ENCODE data around the gene PMAIP1. TPM values are rescaled to one million over a fixed set of nuclear protein-coding genes. Genes with fewer than 3 reads are reported as not detected.
"Not testable (repeated sequence)": the region's sequence is repeated elsewhere in the genome, so short reads cannot be mapped to it uniquely, and the experiment has no call there.

The PMAIP1 gene
- total RNA-seq, 1 donor from 2014 or later = 0.82 TPM

DNA sequence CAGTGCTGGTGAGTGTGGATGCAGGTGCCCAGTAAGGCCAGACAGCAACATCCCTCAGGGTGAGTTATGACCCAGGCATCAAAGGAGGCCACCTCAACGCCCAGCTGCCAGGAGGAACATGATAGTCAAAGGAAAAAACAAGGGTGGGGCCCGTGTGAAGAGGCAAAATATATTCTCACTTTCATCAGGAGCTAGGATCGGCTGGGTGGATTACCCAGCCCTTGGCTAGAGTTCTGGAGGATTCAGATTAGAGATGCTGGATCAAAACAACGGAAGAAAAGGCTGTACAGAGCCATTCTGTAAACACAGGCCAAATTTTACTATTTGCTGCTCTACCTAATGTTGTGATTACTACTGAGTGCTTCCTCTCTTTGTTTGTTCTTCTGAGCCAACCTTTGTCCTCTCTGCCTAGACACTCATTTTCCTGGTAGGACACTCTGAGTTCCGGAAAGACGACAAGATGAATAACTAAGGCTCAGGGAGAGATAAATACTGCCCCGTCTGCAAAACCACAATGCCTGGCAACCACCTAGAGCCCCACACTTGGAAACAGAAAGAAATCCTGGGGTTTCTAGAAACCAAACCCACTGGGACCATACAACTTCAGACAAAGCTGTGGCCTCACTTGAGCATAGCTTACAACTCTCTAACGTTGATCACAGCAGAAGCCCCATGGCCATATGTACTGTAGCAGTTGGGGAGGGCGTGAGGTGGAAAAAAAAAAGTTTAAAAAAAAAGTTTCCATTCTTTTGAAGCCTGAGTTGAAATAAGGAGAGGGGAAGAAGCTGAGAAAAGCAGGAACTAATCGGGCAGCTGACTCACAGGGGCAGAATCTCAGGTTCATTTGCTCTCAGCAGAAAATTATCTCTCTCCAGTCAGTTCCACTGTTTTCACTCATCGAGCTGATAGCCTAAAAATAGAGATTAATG is 17.8 kb upstream of the PMAIP1 start:
- no peak for FAIRE-seq
- no peak for DNase-seq (ENCODE audit: low spot score in 2 of 2)

DNA sequence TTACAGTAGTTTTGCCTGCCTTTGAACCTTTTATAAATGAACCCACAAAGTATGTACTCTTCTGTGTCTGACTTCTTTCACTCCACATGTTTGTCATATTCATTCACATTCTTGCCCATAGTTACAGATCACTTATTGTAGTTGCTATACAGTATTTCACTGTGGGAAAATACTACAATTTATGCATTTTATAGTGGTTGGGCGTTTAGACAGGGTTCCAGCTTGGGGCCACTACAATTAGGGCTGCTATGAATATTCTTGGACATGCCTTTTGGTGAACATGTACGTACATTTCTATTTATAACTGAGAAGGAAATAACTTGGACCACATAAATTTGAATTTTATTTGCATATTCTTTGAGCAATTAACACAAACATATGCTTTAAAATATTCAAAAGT is 15.4 kb upstream of the PMAIP1 start:
- no peak for DNase-seq (ENCODE audit: low spot score in 2 of 2)
- no peak for FAIRE-seq

DNA sequence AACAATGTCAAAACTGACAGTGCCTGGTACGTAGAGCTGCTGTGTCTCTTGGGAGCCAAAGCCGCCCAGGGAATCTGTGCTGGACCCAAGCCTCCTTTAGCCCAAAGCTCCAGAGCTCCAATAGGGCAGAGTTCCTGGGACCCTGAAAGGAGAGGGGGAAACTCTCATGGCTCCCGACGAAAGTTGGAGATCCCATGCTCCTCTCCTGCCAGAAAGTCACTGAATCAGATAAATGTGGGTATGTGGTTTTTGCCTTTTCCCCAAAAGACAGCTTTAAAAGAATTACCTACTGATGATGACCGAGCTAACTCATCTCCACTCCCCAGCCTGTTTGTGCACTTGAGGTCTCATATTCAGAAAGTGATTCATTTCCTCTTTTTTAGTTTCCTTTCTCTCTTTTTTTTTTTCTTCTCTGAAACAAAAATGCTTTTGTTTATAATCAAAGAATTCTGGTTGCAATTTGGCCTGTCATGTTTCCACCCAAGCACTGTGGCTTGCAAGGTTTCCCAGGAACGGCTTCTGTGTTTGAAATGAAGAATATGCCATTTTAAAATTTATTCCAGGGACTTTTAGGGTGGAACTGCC is 14.1 kb upstream of the PMAIP1 start:
- DNase-seq (ENCODE audit: low spot score in 2 of 2) = no peak
- no peak for FAIRE-seq

DNA sequence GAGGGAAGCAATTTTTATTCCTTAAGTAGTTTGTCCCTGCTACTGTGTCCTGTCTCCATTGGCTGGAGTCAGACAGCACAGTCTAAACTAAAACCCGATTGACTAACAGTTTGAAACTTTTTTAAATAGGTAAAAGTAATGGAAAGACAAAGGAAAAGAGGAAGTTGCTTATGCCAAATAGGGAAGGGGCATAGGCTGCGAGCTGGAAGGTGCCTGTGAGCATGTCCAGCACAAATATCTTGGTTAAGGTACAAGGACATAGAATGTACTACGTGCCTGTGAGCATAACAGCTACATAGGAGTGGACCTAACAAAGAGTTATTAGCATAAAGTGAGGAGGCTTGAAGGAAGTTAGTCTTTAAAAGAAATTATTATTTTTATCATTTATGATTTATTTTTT is 13.4 kb upstream of the PMAIP1 start:
- FAIRE-seq; DNase-seq (ENCODE audit: low spot score in 2 of 2): not testable (repeated sequence)

DNA sequence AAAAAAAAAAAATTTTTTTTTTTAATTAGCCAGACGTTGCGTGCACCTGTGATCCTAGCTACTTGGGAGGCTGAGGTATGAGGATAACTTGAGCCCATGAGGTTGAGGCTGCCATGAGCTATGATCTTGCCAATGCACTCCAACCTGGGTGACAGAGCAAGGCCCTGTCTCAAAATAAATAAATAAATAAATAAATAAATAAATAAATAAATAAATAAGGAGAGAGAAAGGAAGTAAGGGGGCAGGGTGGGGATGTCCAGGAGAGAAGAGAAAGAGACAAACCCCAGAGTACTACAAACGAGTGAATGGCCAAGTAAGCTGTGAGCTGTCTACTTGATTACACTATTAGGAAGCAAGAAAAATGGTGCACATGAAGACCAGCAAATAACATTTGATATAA is 7.7 kb upstream of the PMAIP1 start:
- FAIRE-seq (no peak), DNase-seq (ENCODE audit: low spot score in 2 of 2) (no peak)

DNA sequence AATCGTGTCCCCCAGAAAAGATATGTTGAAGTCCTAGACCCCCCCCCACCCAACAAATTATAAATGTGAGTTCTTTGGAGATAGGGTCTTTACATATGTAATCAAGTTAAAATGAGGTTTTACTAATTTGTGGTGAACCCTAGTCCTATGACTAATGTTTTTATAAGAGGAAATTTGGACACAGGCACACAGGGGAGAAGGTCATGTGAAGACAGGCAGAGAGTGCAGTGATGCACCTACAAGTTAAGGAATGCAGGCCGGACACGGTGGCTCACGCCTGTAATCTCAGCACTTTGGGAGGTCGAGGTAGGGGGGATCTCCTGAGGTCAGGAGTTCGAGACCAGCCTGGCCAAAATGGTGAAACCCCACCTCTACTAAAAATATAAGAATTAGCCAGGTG is 5.8 kb upstream of the PMAIP1 start:
- DNase-seq (ENCODE audit: low spot score in 2 of 2) (no peak), FAIRE-seq (no peak)

DNA sequence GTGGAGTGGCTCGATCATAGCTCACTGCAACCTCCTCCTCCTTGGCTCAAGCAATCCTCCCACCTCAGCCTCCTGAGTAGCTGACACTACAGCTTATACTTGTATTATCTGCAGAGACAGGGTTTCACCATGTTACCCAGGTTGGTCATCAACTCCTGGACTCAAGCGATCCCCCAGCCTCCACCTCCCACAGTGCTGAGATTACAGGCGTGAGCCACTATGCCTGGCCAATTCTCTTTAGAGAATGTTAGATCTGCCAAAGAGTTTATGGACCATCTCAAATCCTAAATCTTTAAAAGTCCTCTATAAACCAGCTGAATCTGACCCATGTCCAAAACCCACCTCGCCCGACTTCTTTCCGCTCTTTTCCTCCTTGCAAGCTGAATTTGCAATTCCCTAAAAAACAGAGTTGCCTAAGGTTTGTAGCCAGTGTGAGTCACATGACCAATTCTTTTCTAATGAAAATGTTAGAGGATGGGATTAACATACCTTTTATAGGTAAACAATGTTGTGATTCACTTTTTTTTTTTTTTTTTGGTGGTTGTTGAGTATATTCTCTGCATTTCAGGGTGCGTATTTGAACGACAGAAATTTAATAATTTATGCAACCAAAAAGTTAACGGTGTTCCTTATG is 2.4 kb upstream of the PMAIP1 start:
- FAIRE-seq (no peak), DNase-seq (ENCODE audit: low spot score in 2 of 2) (no peak)

DNA sequence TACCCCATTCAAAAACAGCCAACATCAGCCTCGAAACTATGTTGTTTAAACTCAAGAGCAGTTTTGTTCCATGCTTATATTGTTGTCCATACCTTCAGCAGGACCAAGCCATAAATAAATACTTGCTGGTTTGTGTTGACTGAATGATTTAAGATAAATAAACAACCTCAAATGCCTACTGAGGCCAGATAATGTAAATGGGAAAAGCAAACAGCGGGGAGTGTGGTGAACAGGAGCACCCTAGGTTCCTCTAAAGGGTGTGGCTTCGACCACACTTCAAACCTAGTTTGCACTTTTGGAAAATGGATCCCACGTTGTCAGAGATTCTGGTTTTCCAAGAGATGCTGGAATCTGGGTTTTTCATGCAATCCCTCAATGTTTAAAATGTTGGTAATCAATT is 1.7 kb upstream of the PMAIP1 start:
- no peak for DNase-seq (ENCODE audit: low spot score in 2 of 2)
- FAIRE-seq = no peak

DNA sequence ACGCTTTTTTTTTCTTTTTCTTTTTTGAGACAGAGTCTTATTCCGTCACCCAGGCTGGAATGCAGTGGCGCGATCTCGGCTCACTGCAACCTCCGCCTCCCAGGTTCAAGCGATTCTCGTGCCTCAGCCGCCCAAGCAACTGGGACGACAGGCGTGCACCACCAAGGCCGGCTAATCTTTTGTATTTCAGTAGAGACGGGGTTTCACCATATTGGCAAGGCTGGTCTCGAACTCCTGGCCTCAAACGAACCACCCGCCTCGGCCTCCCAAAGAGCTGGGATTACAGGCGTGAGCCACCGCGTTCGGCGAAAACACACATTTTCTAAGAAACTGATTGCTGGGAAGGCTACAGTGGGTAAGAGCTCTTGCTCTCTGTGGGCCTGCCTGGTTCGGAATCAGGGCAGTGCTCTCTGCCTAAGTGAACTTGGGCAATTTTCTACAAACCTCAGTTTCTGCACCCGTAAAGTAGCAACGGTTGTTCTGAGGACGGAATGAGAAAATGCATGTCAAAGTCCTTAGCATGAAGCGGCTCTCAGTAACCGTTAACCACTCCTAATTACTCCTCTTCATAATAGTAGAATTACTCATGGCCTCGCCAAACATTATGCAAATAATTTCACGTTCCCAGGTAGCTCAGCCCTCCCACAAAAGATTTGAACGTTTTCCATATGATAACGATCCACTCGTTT is 1.0 kb upstream of the PMAIP1 start:
- DNase-seq (ENCODE audit: low spot score in 2 of 2) (no peak), FAIRE-seq (no peak)

DNA sequence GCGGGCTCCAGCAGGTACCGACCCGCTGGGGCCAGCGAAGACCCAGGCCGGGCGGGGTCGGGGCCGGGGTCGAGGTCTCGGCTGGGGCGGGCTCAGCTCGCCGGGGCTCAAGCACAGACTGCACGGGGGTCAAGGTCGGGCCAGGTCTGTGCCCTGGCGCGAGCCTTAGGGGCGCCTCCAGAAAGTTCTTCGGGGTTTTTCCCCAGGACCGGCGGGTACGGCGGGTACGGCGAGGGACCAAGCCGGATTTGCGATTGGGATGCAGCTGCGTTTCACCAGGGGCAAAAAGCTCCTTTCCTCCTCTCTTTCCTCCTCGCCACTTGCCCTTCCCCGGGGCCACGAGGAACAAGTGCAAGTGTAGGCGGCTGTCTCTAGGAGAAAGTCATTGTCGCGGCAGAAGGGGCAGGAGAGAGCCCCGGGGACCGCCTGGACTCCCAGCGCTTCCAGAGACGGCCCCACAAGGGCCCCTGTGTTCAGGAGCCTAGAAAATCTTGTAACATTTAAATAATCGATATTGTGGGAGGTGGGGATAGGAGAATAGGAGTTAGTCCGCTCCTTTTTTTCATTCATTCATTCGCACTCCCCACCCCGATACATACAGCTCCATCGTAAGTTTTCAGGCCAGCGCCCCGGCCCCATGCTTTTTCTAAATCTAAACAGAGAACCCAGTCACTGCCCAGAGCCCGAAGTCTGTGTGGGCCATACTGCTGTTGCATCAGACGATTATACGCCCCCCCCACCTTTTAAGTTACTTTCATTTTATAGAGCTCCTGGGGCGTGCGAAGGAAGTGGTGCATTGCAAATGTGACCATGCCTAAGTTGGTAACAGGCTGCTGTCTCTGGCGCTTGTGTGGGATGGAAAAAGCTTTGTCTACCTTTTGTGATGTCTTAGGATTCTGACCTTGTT is 679 bp downstream of the PMAIP1 start:
- FAIRE-seq (no peak), DNase-seq (ENCODE audit: low spot score in 2 of 2) (no peak)

DNA sequence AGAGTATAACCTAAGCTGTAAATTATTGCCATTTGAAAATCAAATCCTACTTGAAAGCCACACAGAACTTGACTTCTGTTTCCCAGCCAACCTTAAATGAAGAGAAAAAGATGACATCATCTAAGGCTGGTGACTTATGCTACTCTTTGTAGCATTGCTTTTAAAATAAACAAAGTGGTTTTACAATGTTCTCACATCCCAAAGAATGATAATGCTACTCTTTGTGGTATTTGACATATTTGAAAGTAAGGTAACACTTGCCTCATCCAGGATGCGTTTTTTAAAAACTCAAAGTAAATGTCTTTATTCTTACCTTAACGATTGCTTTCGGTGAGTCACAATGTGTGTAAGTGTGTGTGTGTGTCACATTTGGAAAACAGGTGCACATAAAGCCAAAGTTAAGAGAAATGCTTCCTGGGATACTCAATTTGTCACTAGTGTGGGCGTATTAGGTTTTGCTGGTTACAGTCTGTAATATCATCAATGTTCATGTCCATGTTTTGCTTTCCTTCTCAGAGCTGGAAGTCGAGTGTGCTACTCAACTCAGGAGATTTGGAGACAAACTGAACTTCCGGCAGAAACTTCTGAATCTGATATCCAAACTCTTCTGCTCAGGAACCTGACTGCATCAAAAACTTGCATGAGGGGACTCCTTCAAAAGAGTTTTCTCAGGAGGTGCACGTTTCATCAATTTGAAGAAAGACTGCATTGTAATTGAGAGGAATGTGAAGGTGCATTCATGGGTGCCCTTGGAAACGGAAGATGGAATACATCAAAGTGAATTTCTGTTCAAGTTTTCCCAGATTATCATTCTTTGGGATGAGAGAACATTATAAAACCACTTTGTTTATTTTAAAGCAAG is 2.6 kb downstream of the PMAIP1 start:
- DNase-seq (ENCODE audit: low spot score in 2 of 2) = no peak
- FAIRE-seq = no peak

DNA sequence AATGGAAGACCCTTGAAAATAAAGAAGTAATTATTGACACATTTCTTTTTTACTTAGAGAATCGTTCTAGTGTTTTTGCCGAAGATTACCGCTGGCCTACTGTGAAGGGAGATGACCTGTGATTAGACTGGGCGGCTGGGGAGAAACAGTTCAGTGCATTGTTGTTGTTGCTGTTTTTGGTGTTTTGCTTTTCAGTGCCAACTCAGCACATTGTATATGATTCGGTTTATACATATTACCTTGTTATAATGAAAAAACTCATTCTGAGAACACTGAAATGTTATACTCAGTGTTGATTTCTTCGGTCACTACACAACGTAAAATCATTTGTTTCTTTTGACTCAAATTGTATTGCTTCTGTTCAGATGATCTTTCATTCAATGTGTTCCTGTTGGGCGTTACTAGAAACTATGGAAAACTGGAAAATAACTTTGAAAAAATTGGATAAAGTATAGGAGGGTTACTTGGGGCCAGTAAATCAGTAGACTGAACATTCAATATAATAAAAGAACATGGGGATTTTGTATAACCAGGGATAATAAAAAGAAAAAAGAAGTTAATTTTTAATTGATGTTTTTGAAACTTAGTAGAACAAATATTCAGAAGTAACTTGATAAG is 3.3 kb downstream of the PMAIP1 start:
- FAIRE-seq (no peak), DNase-seq (ENCODE audit: low spot score in 2 of 2) (no peak)

DNA sequence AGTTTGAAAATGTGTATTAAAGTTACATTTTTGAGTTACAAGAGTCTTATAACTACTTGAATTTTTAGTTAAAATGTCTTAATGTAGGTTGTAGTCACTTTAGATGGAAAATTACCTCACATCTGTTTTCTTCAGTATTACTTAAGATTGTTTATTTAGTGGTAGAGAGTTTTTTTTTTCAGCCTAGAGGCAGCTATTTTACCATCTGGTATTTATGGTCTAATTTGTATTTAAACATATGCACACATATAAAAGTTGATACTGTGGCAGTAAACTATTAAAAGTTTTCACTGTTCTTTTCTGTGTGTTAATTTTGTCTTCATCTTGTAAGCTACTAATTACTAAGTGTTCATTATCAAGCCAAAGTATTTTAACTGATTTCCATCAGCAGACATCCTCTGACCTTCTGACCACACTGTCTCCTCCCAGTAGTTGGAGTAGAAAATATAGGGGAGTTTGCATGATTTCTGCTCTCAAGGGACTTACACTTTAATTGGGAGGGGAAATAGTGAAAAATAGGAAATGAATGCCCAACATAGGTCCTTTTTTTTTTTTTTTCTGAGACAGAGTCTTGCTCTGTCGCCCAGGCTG is 4.3 kb downstream of the PMAIP1 start:
- DNase-seq (ENCODE audit: low spot score in 2 of 2) = no peak
- no peak for FAIRE-seq

DNA sequence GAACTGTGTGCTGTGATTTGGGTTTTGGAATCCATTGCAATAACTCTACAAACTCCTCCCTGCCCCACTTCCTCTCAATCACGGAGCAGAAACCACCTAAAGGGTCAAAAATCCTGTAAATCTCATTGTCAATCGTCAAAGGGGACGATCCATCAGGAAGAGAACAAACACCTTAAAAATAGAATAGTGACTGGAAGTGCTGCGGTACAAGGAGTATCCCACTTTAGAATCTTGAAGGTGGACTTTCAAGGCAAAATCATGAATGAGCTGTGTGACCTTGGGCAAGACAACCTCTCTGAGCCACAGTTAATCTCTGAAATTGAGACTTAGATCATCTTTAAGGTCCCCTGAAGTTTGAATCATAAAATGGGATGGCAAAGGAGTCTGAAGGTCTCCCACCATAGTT is 5.9 kb downstream of the PMAIP1 start:
- no peak for FAIRE-seq

DNA sequence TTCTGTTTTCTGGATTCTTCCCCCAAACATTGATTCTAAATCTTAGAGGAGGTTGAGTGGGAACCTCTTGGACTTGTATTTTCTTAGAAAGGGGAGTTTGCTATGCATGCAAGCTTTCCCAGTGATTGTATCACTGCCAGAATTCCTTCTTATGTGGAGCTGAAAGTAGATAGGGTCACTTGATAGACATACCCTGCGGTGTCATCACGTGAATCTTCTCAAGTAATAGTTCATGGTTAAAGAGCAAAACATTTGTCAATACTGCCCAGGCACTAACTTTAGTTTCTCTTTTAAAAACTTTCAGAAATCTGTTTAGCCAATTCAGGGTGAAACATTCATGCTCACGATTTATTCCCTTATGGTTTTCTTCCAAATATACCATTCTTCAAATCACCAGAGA is 6.4 kb downstream of the PMAIP1 start:
- FAIRE-seq = no peak
- DNase-seq (ENCODE audit: low spot score in 2 of 2) = no peak

More for the DNA sequence above, 5.9 kb downstream of the PMAIP1 start:
- no peak for DNase-seq (ENCODE audit: low spot score in 2 of 2)

DNA sequence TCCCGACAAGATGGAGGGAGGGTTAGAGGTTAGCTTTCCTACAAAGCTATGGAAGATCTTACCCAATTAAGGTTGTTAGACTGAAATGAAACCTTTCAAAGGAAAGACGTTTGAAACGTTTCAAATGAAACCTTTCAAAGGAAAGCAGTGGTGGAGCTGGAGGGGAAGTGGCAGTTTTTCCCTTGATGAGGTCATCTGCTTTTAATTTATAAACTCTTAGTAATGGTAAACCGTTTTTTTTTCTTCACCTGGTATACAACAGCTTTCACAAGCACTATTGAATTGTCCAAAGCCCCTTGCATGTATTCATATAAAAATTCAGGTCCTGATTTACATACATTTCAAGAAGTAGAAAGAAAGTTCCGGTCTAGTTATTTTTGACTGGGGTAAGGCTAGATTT is 7.4 kb downstream of the PMAIP1 start:
- no peak for FAIRE-seq
- DNase-seq (ENCODE audit: low spot score in 2 of 2) = no peak

DNA sequence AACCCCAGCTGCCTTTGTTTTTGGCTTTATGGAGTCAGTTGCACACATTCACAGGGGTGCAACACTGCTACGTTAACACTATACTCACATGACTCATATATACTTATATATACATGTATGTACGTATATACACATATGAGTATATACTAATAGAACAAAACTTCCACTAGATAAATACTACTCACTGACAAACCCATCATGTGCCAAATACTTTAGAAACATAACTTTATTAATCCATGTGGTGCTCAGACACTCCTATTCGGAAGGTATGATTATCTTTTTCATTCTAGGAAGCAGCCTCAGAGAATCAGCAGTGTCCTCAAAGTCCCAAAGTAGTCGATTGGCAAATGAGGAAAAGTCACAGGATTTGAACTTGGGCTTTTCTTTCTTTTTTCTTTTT is 7.9 kb downstream of the PMAIP1 start:
- no peak for DNase-seq (ENCODE audit: low spot score in 2 of 2)
- no peak for FAIRE-seq

DNA sequence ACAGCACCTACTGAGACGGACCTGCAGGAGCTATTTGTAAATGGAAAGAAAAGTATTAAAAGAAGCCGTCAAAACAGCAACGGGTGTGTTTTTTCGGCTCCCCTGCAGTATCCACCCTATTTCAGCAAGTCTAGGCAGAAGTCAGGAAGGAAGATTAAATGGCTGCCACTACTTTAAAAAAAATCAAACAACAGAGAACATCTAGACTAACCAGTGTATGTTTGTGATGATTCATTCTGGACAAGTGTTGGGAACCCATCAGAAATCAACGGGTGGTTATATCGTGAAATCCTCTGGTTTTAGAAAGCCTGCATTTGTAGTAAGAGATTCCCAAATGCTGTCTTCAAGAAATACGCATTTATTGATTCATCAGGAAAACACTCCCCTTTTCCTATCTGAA is 9.0 kb downstream of the PMAIP1 start:
- FAIRE-seq (no peak), DNase-seq (ENCODE audit: low spot score in 2 of 2) (no peak)

Data from frontal cortex (tissue), 4 donors.